GM18951 (cell line): Measurements from ENCODE around the gene TBC1D9B.

Experiments
- POLR2A ChIP-seq: IDR thresholded peaks from 4 replicates; pipeline ENCODE4 v1.6.1; 2011; ENCODE audit warnings: mild to moderate bottlenecking; ENCODE audit not compliant: insufficient read length, insufficient read depth; ENCODE audit errors: extremely low read depth
- in situ Hi-C: fragments of 300-500 bp; cut with MboI; formaldehyde crosslinking; loops from one replicate; pipeline ENCODE4 v1.12.0; 2022; ENCODE audit warnings: low sequenced_read_pairs, mixed read lengths, inconsistent platforms; ENCODE audit not compliant: unreplicated experiment

Gene TBC1D9B

DNA sequence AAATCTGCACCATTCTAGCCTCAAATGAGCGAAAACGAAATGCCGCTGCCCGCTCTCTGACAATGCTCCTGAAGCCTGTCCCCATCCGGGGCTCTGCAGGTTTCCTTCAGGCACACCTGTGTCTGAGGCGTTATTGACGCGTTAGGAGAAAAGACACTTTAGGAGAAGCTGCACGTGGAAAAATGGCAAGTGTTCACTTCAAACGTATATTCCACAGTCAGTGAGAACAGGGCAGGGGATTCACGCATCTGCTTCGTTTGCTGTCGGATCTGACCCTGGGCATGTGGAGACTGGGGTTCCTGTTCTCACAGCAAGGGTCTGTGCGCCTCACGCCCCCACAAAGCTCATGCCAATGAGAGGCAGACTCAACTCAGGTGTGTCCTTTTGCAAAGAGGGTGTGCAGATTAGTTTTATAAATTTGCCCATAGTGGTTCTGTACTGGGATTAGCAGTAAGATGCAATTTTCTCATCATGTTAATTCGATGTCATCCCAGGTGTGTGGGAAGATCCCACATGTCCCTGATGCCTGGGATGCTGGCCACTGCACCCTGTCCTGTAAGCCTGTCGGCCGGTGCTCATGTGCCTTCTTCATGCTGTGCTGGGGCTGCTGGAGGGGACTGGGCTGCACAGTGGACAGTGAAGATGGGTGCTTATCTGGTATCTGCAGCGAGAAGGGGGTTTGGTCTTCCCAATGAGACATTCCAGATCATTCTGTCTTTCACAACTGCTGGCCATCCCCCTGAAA is 11.2 kb upstream of the TBC1D9B start:
- in situ Hi-C loops: no loop called here

DNA sequence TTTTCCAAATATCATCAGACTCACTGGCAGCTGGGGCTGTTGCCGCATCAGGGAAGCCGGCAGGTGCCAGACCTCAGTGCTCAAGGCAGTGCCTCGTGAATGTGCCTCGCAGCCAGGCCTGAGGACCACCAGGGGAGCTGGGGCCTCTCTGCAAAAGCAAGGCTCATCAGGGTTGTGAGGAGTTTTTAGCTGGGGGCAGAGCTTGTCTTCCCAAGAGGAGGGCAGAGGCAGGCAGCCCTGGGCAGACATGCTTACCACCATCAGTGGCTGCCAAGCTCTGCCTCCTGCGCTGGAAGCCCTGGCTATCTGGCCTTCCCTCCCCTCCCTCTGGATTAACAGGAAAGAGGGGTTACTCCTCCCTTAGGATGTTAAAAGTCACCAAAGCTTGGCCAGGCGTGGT is 8.8 kb upstream of the TBC1D9B start:
- in situ Hi-C loops: no loop called here
- TF ChIP-seq POLR2A: no peak

More for the DNA sequence above, 11.2 kb upstream of the TBC1D9B start:
- no peak for TF ChIP-seq POLR2A

DNA sequence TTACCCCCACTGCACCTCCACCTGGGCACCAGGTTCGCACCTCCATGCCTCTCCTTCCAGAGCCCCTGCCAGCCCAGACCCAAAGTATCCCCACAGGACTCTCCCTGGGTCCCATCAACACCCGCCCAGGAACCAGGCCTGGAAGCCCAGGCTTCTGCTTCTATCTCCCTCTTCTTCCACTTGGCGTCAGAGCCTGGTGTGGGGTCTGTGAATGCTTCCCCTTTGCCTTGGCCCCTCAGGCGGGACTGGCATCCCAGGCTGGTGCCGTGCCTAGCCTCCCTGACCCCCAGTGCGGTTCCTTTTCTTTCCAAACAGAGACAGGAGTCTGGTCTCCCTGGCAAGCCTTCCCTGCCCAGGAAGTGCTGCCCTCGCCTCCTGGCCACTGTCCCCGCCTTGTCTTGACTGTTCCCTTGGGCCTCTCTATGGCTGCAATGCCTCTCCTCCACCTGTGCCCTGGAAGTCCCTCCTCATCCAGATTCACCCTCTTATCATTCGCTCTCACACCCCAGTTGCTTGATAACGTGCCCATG is 7.8 kb upstream of the TBC1D9B start:
- TF ChIP-seq POLR2A: no peak
- in situ Hi-C loops: no loop called here

DNA sequence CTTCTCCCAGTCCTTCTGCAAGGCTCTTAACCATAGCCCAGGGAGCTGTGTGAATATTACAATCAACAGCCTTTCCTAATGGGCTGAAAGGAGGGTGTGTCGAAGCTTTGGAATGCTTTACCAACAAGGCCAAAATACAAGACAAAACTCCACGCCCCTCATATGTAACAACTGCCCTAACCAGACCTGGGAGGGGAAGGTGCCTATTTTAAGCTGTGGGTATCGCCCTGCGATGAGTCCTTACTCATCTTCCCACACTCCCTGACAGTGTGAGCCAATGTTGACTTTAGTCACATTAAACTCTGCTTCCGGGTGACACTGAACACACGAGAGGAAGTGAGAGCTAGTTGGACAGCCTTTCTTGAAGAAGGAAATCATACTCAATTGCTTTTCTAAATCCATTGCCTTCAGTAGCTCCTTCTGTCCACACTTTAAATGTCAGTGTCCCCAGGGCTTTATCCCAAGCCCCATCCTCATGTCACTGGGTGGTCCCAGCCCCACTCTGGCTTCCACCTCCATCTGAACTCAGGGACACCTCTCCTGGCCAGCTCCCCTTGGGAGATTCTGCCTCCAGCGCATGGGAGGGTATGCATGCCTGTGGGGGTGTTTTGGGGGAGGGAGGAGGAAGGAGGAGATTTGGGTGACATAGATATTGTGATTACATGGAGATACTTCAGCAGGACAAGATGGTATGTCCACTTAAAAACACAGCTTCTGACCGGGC is 6.5 kb upstream of the TBC1D9B start:
- TF ChIP-seq POLR2A: no peak
- in situ Hi-C loops: no loop called here

DNA sequence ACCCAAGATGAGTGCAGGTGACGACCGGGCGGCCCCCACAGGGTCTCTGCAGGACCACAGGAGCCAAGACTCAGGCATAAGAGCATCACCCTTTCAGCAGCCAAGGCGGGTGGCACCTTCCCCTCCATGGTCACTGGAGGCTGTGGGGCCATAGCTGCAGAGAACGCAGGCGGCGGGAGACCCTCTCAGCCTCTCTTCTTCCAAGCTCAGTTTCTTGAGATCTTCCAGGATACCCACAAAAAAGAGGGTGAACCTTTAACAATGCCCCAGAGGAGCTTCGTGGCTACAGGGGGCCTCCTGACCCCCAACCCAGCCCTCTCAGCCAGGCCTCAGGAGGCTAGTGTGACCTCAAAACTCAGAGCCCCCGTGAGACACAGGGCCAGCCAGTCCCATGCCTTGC is 5.8 kb upstream of the TBC1D9B start:
- in situ Hi-C loops: no loop called here

DNA sequence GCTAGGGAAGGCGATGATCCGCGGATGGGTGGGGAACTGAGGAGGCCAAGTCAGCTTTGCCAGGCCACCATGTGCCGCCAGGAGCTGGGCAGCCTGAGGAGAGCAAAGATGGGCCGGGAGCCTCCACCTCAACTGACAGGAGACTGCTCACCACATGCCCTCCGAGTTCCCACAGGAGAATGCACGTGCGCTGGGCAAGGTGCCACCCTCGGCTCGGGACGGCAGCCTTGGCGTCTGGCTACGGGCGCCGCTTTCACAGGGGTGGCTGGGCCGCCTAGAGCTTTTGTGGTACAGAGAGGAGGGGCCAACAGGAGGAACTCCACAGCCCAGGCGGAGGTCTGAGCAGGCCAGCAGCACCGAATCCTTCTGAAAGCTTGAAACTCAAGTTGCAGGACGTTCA is 5.3 kb upstream of the TBC1D9B start:
- in situ Hi-C loops: no loop called here
- no peak for TF ChIP-seq POLR2A

More for the DNA sequence above, 5.8 kb upstream of the TBC1D9B start:
- TF ChIP-seq POLR2A: no peak

DNA sequence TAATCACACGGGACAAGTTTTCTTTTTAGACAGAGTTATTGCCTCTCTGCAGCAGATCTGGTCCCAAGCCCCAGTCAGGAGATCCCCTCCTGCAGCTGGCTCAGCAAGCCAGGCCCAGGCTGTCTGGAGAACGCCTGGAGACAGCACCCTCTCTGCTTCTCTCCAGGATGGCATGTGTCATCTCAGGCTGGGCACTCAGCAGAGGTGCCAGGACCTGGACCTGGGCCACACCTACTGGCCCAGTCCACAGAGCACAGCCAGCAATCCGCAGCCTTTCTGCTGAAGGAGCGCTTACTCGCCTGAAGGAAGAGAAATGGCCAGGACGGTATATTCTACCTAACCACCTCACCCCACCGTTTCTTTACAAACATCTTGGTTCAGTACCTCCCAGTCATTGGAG is 4.7 kb upstream of the TBC1D9B start:
- TF ChIP-seq POLR2A: no peak
- in situ Hi-C loops: no loop called here

DNA sequence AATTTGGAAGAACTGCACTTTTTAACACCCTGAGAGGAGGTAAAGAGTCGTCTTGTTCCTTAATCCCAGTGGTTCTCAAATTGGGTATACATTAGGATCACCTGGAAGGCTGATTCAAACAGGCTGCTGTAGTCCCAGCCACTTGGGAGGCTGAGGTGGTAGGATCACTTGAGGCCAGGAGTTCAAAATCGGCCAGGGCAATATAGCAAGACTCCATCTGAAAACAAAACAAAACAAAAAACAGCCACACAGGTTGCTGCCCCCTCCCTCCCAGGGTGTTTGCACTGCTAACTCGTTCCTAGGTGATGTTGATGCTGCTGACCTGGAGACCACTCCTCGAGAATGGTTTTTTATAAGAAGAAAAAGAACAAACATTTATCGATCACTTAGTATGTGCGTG is 1.5 kb upstream of the TBC1D9B start:
- TF ChIP-seq POLR2A: no peak
- in situ Hi-C loops: no loop called here

DNA sequence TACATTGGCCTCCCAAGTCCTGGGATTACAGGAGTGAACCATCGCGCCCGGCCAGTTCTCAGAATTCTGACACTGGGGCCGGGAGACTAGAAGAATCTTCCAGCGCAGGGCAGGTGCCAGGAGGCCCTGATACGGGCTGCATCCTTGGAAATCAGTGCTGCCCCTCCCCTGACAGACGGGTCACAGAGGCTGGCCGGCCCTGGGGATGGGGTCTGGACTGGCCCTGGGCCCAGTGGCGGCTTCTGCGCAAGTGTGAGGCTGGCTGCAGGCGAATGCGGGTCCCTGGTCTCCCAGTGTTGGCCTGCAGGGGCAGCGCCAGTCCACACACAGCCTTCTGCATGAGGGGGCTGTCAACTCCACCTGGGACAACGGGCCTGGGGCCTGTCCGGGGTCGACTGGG is 831 bp upstream of the TBC1D9B start:
- in situ Hi-C loops: no loop called here
- no peak for TF ChIP-seq POLR2A

DNA sequence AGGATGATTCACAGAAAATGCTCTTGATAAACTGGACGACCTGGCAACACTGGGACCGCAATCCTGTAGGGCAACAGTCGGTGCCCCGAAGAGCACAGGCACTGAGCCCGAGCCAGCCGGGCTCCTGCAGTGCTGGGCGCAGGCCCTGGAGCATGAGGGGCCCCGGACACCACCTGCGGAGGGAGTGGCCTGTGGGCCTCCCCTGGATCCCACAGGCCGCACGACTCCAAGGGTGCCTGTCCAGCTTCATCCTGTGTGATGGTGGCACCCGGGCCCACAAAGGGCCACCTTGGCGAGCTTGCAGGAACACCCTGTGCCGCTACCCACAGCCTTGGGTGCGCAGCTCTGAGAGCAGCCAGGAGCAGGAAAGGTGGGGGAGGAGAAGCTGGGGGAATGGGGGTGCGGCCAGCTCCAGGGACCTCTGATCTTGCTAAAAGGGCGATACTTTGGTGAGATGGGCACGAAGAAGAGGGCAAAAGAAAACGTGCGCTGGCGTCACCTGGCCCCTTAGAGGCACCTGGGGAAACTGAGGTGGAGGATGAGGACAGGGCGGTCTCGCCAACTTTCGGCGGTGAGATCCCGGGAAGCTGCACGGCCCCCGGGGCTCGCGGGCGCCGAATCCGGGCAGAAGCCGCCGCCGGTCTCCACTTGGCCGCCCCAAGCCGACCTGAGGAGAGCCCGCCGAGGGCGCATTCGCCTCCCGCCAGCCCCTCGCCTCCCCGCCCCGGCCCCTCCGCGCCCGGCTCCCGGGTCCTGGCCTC is 722 bp downstream of the TBC1D9B start:
- TF ChIP-seq POLR2A: no peak
- in situ Hi-C loops: no loop called here

DNA sequence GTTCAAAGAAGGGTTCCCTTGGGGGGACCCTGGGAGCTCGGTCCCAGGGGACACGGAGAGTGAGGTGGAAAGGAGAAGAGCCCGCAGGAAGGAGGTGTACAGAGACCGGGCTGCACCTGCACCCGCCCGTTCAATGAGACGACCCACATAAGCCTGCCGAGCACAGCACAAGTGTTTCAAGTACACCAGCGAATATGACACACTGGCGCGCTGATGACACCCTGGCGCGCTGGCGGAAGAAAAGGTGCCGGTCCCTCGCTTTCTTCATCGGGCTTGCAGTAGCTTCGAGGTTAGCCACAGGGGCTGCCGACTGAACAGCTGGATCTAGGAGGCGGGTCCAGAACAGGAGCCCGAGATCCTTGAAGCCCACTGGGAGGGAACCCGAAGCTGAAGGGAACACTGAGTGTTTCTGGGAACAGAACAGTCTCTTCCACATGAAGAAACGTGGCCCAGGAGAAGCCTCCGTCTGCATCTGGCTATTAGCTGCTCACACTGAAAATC is 1.4 kb downstream of the TBC1D9B start:
- in situ Hi-C loops: no loop called here
- TF ChIP-seq POLR2A: no peak

DNA sequence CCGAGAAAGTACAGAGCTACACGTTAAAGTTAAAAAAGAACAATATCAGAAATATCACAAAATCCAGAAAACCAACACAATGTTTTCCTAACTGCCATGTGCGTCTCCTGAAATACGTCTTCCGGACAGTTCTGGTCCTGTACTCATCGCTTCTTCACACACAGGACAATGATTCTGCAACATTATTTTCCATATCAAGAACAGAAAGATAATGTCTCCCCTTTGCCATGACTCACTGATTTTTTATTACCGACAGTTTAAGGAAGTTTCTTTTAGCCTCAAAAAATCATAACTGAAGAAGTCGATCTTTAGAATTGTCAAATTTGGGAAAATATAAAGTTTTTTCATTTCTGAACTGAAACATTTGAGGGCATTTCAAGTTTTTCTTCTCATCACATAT is 2.5 kb downstream of the TBC1D9B start:
- no peak for TF ChIP-seq POLR2A
- in situ Hi-C loops: no loop called here

DNA sequence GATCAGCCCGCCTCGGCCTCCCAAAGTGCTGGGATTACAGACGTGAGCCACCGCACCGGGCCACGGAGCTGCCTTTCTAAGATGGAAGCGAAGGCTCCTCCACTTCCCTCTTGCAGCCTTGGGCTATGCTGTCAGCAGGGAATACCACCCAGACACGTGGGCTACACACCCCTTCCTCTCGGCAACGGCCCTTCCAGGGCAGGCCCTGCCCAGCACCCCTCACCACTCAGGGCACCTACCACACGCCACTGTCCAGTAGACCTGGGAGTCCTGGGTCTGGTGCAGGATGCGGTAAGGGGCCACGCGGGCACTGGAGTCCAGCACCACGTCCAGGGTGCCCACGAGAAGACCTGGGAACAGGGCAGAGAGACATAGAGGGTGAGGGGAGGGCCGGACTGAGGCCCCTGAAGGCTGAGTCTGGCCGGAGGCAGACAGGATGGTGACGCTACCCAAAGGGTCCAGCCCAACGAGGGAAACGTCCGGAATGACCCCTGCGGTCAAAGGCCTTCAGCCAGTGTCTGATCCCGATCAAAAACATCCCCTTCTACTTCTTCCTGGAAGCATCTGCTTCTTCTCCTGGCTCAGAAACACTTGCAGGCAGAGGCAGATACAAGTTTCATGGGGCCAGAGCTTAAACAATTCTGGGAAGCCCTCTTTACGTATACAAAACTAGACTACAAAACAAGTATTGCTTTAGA is 3.1 kb downstream of the TBC1D9B start:
- TF ChIP-seq POLR2A: no peak
- in situ Hi-C loops: no loop called here

DNA sequence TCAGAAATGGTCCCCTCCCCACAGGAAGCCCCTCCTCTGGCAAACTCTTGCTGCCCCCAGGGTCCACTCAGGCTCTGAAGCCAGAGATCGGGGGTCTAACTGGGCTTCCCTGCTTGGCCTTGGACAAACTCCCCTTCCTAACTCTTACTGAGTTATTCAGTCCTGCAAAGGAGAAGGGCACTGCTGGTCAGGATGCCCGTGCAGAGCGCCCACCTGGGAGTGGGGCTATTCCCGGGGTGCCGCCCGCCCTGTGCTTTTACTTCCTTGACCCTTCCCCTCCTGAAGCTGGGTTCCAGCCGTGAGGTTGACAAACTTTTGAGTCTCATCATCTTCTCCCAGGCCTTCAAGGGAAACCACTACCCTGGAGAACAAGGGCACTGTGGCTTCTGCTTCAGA is 4.9 kb downstream of the TBC1D9B start:
- in situ Hi-C loops: no loop called here
- no peak for TF ChIP-seq POLR2A
